Mucosa of descending colon (tissue), 3 donors: ENCODE results near the gene FYCO1. TPM values are rescaled to one million over a fixed set of nuclear protein-coding genes. Genes with fewer than 3 reads are reported as not detected.

ENCODE experiments used
- ATAC-seq: fragments of 200-7000 bp; cut with Tn5 transposase; one replicate; pipeline ENCODE4 v1.9.1; 2020; ENCODE audit warnings: mild to moderate bottlenecking, moderate library complexity
- DNase-seq, 3 donors: peaks; one replicate each; pipeline ENCODE4 v3.0.0-alpha.2; 2020
- H3K36me3 ChIP-seq: fragments of 200-600 bp; one replicate; pipeline ENCODE4 v1.8.0; 2021; ENCODE audit warnings: low read depth, mild to moderate bottlenecking
- H3K4me1 ChIP-seq: fragments of 200-600 bp; one replicate; pipeline ENCODE4 v1.8.0; 2021; ENCODE audit warnings: low read depth, mild to moderate bottlenecking
- H3K4me3 ChIP-seq: fragments of 200-600 bp; one replicate; pipeline ENCODE4 v1.8.0; 2021; ENCODE audit warnings: mild to moderate bottlenecking
- H3K9me3 ChIP-seq: fragments of 200-600 bp; one replicate; pipeline ENCODE4 v1.8.0; 2021; ENCODE audit warnings: mild to moderate bottlenecking
- CTCF ChIP-seq: fragments of 200-600 bp; IDR thresholded peaks from one replicate; pipeline ENCODE4 v1.8.0; 2022; ENCODE audit warnings: antibody characterized with exemption, mild to moderate bottlenecking
- intact Hi-C, 2 donors: fragments of 100-400 bp; cut with DNase I in 1 of 2; cut with micrococcal nuclease in 1 of 2; formaldehyde crosslinking; loops; one replicate each; pipeline versions ENCODE4 v1.11.0 to v1.11.1; 2022; cut with DNase I, micrococcal nuclease
- total RNA-seq, 3 donors: library from RNA; stranded (reverse); fragmentation: NEBNext Ultra II Directional in 2 of 3; extraction: Animal tissue kit (Norgen Biotek cat#: 25700) in 2 of 3; gene quantifications; one replicate each; pipeline versions ENCODE4 v1.2.1 to v1.2.4, GENCODE V29; 2021 to 2023
- donor health status: DM: no; HTN: no; CAD: no; lungs with moderate emphysema.
- donor health status: DM: no; HTN: no; CAD: no.
- donor health status: DM: no; HTN: yes; CAD: no.

FYCO1 gene
- total RNA-seq, 3 donors from 2014 or later = 25.4 to 76.5 (median 27.7) TPM

GRCh38 chr3:46024131-46024530, 28.5 kb upstream of the FYCO1 start:
- TF ChIP-seq CTCF = no peak

GRCh38 chr3:46022909-46023785, 27.5 kb upstream of the FYCO1 start:
- ATAC-seq (no peak), DNase-seq (no peak)
- Histone ChIP-seq H3K36me3 (no peaks in the 10 kb centered on the region), H3K4me3 (no peak overlapping the region), H3K4me1 (no peaks in the 10 kb centered on the region), H3K9me3 (peaks cover 5% of the 10 kb centered on the region)
- intact Hi-C loops = no loop called here
- TF ChIP-seq CTCF = no peak

More at GRCh38 chr3:46024131-46024530, 28.5 kb upstream of the FYCO1 start:
- ATAC-seq (no peak), DNase-seq (no peak)
- H3K9me3 ChIP-seq = peaks cover 9% of the 10 kb centered on the region
- H3K4me1 ChIP-seq = no peaks in the 10 kb centered on the region
- no peaks in the 10 kb centered on the region for H3K36me3 ChIP-seq
- H3K4me3 ChIP-seq = no peak overlapping the region
- intact Hi-C loops = no loop called here

GRCh38 chr3:46021516-46021915, 25.9 kb upstream of the FYCO1 start:
- H3K4me1 ChIP-seq = no peaks in the 10 kb centered on the region
- no peaks in the 10 kb centered on the region for H3K36me3 ChIP-seq
- no peak for TF ChIP-seq CTCF
- no peak for ATAC-seq
- intact Hi-C loops = no loop called here
- H3K4me3 ChIP-seq = no peak overlapping the region
- H3K9me3 ChIP-seq = no peaks in the 10 kb centered on the region
- DNase-seq = no peak

- intact Hi-C loops = no loop called here
- DNase-seq = no peak
- no peak for ATAC-seq
- Histone ChIP-seq H3K36me3 (no peaks in the 10 kb centered on the region), H3K9me3 (no peaks in the 10 kb centered on the region), H3K4me1 (no peaks in the 10 kb centered on the region), H3K4me3 (no peak overlapping the region)
- TF ChIP-seq CTCF = no peak
Measured at GRCh38 chr3:46020766-46021510, 25.3 kb upstream of the FYCO1 start.

- no peak for DNase-seq
- TF ChIP-seq CTCF = no peak
- H3K4me1 ChIP-seq = no peaks in the 10 kb centered on the region
- intact Hi-C loops = no loop called here
- H3K4me3 ChIP-seq = no peak overlapping the region
- no peaks in the 10 kb centered on the region for H3K9me3 ChIP-seq
- H3K36me3 ChIP-seq = no peaks in the 10 kb centered on the region
- no peak for ATAC-seq
Measured at GRCh38 chr3:46019707-46020106, 24.1 kb upstream of the FYCO1 start.
